K562 (cell line): ENCODE data around the gene KCNE2.
"Not testable (repeated sequence)": the region's sequence is repeated elsewhere in the genome, so short reads cannot be mapped to it uniquely, and the experiment has no call there.

Experiments
- MAFK ChIP-seq: IDR thresholded peaks from 2 replicates; pipeline ENCODE4 v1.6.1; 2011; ENCODE audit warnings: low read length, improper control_type of control experiment
- MYNN ChIP-seq, 2 experiments: sonication (generic); formaldehyde crosslinking in 1 of 2; IDR thresholded peaks; 2 replicates each; pipeline versions ENCODE4 v1.5.0 to v1.6.1; 2016 to 2020; ENCODE audit warnings: antibody characterized with exemption in 1 of 2, missing genetic modification reagents in 1 of 2
- POLR2A ChIP-seq: fragments of 450-650 bp; conservative IDR thresholded peaks from 2 replicates; pipeline ENCODE4 v1.6.1; 2016
- TAF1 ChIP-seq: IDR thresholded peaks from 2 replicates; pipeline ENCODE4 v1.6.1; 2011; ENCODE audit warnings: mild to moderate bottlenecking, low read length, moderate library complexity; ENCODE audit not compliant: insufficient read depth, control insufficient read depth, severe bottlenecking; ENCODE audit errors: extremely low read depth
- YBX1 ChIP-seq: fragments of 450-650 bp; IDR thresholded peaks from 2 replicates; pipeline ENCODE4 v1.7.1; 2016; ENCODE audit warnings: mild to moderate bottlenecking
- ZNF12 ChIP-seq: sonication (generic); formaldehyde crosslinking; IDR thresholded peaks from 2 replicates; pipeline ENCODE4 v1.4.0; 2020; ENCODE audit warnings: mild to moderate bottlenecking, missing genetic modification reagents
- TF ChIP-seq, protein P1 (sequence below), 3 experiments: IDR thresholded peaks in 2 of 3; conservative IDR thresholded peaks in 1 of 3; 2 replicates each; pipeline ENCODE4 v1.5.1; 2011 to 2012; ENCODE audit warnings: low read length in 3 of 3, mild to moderate bottlenecking in 3 of 3, control low read depth in 2 of 3, improper control_type of control experiment in 1 of 3, inconsistent platforms in 1 of 3, low read depth in 1 of 3, mixed read lengths in 1 of 3, moderate library complexity in 1 of 3; ENCODE audit not compliant: insufficient read depth in 2 of 3

DNA sequence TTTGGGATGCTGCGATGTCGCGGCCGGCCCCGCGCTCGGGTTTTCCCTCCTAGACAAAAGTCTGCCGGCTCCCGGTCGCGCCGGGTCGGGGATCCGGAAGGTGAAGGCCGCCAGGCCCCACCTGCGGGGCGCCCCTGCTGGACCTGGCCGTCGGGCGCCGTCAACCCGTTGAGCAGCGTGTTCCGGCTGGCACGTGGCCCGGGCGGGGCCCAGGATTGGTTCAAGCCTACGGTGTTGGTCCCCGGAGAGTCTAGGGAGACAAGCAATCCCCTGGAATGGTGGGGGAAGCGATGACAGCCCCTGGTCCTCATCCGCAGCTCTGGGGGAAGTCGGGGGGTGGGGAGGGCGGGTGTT, 11.8 kb downstream of the KCNE2 start:
- not testable (repeated sequence) for TF ChIP-seq YBX1; ZNF12 (CRISPR knock-in tag); TAF1; MAFK; POLR2A; MYNN (IDR thresholded peaks at IDR 0.05); MYNN (CRISPR knock-in tag; IDR thresholded peaks at IDR 0.05)
- TF ChIP-seq, protein P1, sequence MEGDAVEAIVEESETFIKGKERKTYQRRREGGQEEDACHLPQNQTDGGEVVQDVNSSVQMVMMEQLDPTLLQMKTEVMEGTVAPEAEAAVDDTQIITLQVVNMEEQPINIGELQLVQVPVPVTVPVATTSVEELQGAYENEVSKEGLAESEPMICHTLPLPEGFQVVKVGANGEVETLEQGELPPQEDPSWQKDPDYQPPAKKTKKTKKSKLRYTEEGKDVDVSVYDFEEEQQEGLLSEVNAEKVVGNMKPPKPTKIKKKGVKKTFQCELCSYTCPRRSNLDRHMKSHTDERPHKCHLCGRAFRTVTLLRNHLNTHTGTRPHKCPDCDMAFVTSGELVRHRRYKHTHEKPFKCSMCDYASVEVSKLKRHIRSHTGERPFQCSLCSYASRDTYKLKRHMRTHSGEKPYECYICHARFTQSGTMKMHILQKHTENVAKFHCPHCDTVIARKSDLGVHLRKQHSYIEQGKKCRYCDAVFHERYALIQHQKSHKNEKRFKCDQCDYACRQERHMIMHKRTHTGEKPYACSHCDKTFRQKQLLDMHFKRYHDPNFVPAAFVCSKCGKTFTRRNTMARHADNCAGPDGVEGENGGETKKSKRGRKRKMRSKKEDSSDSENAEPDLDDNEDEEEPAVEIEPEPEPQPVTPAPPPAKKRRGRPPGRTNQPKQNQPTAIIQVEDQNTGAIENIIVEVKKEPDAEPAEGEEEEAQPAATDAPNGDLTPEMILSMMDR (IDR thresholded peaks at IDR 0.05 in 2 of 3, conservative IDR thresholded peaks at IDR 0.05 in 1 of 3; ENCODE audit: insufficient read depth in 2 of 3, low read depth in 1 of 3, low read length in 3 of 3): not testable (repeated sequence)
